HG02840 (cell line): ENCODE measurements around the gene RAP1A.

ENCODE experiments used
- ATAC-seq: cut with Tn5 transposase; IDR thresholded peaks from one replicate; pipeline ENCODE4 v1.9.1; 2021; ENCODE audit warnings: mild to moderate bottlenecking, moderate library complexity, moderate number of reproducible peaks; ENCODE audit not compliant: unreplicated experiment, low FRiP score

Gene RAP1A

DNA sequence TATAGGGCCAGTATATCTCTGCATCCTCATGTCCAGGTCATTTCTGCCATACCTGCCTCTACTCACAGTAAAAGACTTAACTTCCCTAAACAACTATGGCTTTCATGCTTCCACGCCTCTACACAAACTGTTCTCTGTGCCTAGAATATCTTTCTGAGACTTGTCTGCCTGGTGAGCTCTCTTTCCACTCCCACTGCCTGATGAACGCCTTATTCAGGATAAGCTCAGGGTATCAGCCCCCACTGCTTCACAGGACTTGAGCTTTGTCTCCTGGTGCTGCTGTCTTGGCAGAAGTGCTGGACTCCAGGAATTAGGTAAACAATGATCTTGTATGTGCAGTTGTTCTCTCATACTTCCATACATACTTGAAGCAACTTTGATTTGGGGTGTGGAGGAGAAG, 131.3 kb downstream of the RAP1A start:
- no peak for ATAC-seq

DNA sequence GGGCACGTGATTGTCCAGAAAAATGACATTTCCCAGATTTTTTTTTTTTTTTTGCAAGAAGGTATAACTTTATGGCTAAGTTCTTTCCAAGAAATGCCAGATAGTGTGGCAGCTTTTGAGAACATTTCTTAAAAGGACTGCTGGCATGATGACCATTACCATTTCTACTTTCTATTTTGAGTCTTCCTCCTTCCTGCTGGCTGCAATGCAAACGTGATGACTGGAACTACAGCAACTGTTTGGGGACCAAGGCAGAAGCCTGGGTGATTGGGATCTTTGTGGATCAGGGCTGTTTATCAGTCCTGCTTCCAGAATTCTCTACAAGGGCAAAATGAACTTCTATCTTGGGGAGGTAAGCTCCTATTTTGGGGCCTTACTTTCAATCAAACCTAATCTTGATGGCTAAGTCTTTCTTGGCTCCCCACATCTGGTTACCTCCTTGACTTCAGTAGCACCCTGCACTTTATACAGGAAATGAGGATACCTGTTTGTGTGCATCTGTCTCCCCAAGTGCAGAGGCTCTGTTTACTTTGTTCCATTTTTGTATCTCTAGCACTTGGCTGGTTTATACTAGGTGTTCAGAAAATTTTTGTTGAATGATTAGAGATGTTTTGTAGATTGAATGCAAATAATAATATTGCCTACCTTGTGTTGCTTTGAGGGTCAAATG, 132.5 kb downstream of the RAP1A start:
- no peak for ATAC-seq

DNA sequence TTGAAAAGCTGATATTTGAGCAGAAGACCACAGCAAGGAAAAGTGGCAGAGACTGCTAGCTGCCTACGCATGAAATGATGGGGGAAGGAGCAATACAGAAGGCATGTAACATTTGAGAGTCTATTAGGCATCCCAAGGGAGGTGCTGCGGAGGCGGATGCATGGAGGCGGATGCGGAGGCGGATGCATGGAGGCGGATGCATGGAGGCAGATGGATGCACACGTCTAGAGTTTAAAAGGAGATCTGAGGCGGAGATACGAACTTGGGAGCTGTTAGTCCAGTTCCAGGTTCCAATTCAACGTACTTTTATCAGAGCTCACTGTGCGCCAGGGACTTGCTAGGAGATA, 135.4 kb downstream of the RAP1A start:
- no peak for ATAC-seq

DNA sequence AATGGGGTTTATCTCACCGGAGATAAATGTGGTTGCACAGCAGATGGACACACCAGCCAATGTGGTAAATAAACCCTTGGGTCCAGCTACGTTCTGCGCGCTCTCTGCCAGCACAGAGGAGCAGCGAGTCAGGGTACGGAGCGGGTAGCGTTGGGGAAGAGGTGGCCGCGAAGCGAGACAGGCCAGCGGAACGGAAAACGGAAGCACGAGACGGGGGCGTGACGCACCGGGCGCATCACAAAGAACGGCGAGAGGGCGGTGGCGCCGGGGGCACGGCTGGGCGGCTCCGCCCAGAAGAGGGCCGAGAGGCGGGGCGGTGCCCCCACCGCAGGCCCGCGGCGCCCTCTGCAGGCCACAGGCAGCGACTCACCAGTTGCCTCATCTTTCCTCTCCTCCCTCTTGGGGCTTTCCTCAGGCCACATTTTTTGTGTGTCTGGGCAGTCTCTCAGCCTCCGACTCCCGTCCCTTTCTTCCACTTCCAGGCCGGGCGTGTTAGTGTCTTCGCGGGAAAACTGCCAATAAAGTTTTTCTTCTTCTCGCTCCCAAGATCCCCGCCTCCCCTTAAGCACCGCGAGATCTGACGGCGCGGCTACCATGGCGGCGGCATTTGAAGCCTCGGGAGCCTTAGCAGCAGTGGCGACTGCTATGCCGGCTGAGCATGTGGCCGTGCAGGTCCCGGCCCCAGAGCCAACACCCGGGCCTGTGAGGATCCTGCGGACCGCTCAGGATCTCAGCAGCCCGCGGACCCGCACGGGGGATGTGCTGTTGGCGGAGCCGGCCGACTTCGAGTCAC, 135.9 kb downstream of the RAP1A start, which contains the start of gene DDX20:
Gene DDX20 (plus strand): TSS at position 571 of the 793 bp plus-strand sequence. CDS start 24 bp downstream, at position 595.
- ATAC-seq = peak; percentile 93

DNA sequence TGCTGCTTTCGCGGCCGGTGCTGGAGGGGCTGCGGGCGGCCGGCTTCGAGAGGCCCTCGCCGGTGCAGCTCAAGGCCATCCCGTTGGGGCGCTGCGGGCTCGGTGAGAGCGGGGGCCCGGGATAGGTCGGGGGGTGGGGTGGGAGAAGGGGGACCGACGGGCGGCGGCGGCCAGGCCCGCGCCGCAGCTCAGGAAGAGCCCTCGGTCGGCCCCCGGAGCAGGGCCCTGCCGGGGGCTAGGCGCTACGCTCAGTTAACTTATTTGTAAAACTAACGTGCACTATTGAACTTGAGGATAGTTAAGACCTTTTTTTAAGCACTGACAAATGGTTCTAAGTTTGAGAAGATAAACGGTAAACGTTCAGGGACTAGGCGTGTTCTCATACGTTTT, 136.5 kb downstream of the RAP1A start:
- ATAC-seq = no peak

DNA sequence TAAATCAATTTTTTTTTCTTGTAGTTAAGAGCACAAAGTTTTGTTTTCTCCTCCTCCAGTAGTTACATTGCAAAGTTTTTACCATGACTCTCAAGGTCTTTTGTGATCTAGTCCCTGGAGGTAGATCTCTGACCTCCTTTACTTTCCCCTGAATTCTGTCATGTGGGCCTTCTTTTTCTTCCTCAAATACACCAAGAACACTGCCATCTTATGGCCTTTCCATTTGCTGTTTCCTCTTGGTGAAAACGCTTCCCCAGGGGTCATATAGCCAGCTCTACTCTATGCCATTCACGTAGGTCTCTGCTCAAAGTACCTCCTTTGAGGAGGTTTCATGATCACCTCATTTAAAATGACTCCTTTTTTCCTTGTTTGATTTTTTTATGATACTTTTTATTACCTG, 138.8 kb downstream of the RAP1A start:
- no peak for ATAC-seq

DNA sequence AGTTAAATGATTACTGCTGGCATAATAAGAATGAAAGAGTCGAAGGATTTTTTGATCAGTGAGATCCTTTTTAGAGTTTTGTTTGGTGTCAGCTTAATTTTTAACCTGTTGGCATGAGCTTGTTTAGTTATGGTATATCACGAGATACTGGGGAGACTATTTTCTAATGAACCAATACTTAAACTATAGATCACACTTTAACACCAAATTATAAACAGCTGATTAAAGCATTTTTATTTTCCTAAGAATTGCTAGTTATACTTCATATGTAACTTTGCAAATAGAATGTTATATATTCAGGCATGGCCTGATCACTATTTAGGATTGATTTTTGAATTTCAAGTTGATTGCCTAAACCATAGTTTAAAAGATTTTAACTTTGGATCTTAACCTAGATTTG, 142.1 kb downstream of the RAP1A start:
- ATAC-seq = no peak

DNA sequence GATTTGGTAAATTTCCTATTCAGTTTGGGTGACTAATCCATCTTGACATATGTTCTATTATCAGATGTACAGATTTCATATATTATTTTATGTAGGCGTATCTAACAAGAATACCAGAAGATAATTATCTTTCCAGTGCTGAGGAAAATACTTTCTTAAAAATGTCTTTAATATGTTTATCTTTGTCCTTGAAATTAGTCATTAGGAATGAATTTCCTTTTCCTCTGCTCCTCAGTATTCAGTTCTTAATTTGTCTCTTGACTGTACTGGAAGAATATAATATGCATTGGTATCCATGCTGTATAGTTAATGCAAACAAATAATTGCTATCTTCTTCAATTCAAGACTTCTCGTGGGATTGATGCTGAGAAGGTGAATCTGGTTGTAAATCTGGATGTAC, 142.7 kb downstream of the RAP1A start:
- no peak for ATAC-seq
